ENCODE results near the gene THAP7. TPM values are rescaled to one million over a fixed set of nuclear protein-coding genes. Genes with fewer than 3 reads are reported as not detected.

The THAP7 gene
- total and polyA plus RNA-seq, 2 of the 4 experiments (the other 2 are of a cell fraction), result 14.2 to 19.8 TPM

GRCh38 chr22:20963201-20964052 is 38.5 kb downstream of the THAP7 start:
- Histone ChIP-seq H4K91ac (ENCODE audit: insufficient read depth, low read depth, low read length) (no peak overlapping the region), H3K14ac (replicated peaks; ENCODE audit: low read depth, low read length) (no peak overlapping the region), H3K18ac (ENCODE audit: low read depth, low read length) (no peak overlapping the region), H2BK20ac (ENCODE audit: low read depth, low read length) (no peak overlapping the region), H2AK9ac (replicated peaks; ENCODE audit: low read depth, low read length, poor library complexity) (no peak overlapping the region), H2AK5ac (ENCODE audit: low read depth, low read length) (no peak overlapping the region), H2BK120ac (ENCODE audit: low read depth, low read length) (no peak overlapping the region), H3K23ac (ENCODE audit: low read depth, low read length) (no peak overlapping the region), H4K8ac (ENCODE audit: low read depth in 2 of 2, low read length in 2 of 2) (no peak overlapping the region), H3K4me2 (ENCODE audit: low read depth, low read length) (no peak overlapping the region), H4K5ac (ENCODE audit: low read depth, low read length) (no peak overlapping the region), H2AFZ (replicated peaks; ENCODE audit: low read length, poor library complexity) (no peak overlapping the region), H3K27ac (ENCODE audit: insufficient read depth, low read length) (no peak overlapping the region), H3K4me1 (ENCODE audit: control insufficient read depth, insufficient read depth, low read length) (no peaks in the 10 kb centered on the region), H3K27me3 (ENCODE audit: control insufficient read depth, insufficient read depth, low read length) (peaks cover 41% of the 10 kb centered on the region), H4K20me1 (ENCODE audit: insufficient read depth, low read length) (no peaks in the 10 kb centered on the region; the same call in 1 of the 2 replicates), H3K9me1 (ENCODE audit: insufficient read depth, low read length) (no peaks in the 10 kb centered on the region), H3K9me3 (ENCODE audit: control insufficient read depth, insufficient read depth, low read length) (no peaks in the 10 kb centered on the region), H2BK15ac (ENCODE audit: low read depth, low read length) (no peak overlapping the region), H3K9ac (ENCODE audit: low read depth, low read length) (no peak overlapping the region), H3K4me3 (ENCODE audit: insufficient read depth, low read depth, low read length) (no peak overlapping the region), H2BK5ac (ENCODE audit: low read depth, low read length, poor library complexity, severe bottlenecking) (no peak overlapping the region), H3K56ac (ENCODE audit: extremely low read depth, insufficient read depth, low read length) (no peak overlapping the region), H3K36me3 (ENCODE audit: control insufficient read depth, insufficient read depth, low read length) (no peaks in the 10 kb centered on the region), H3K79me1 (ENCODE audit: low read depth in 1 of 2, low read length in 2 of 2) (no peaks in the 10 kb centered on the region), H3K4ac (ENCODE audit: low read depth, low read length) (no peak overlapping the region)
- no peak for TF ChIP-seq RFX5 (IDR thresholded peaks at IDR 0.05; ENCODE audit: low read depth, low read length)
- TF ChIP-seq CEBPB (IDR thresholded peaks at IDR 0.05; ENCODE audit: low read depth, low read length), result no peak
- TF ChIP-seq SMC3 (IDR thresholded peaks at IDR 0.05; ENCODE audit: low read depth, low read length), result no peak
- ChIA-PET POLR2A (ENCODE audit: unreplicated experiment) (no interaction called here), CTCF (no interaction called here)
- DNase-seq (no peak), ATAC-seq (ENCODE audit: low read depth) (no peak)
- 67% methylated on average over 3 of the region's 7 CpGs; no CpG with 5 or more reads in 1 of the 2 experiments for WGBS, 2 experiments (ENCODE audit: extremely low coverage in 2 of 2, insufficient read length in 1 of 2)
- in situ Hi-C loops (cut with MboI; ENCODE audit: low sequenced_read_pairs), result no loop called here
- dilution Hi-C loops (cut with HindIII; ENCODE audit: low sequenced_read_pairs, unreplicated experiment), result no loop called here
- intact Hi-C loops (cut with micrococcal nuclease), result no loop called here
- BruUV-seq (replicated peaks), result no TSS peak
